HG02623 (cell line): ENCODE results near the gene TMEM43.

Experiments used
- ATAC-seq: cut with Tn5 transposase; IDR thresholded peaks from one replicate; pipeline ENCODE4 v1.9.1; 2021; ENCODE audit warnings: moderate library complexity; ENCODE audit not compliant: unreplicated experiment

TMEM43 gene

DNA sequence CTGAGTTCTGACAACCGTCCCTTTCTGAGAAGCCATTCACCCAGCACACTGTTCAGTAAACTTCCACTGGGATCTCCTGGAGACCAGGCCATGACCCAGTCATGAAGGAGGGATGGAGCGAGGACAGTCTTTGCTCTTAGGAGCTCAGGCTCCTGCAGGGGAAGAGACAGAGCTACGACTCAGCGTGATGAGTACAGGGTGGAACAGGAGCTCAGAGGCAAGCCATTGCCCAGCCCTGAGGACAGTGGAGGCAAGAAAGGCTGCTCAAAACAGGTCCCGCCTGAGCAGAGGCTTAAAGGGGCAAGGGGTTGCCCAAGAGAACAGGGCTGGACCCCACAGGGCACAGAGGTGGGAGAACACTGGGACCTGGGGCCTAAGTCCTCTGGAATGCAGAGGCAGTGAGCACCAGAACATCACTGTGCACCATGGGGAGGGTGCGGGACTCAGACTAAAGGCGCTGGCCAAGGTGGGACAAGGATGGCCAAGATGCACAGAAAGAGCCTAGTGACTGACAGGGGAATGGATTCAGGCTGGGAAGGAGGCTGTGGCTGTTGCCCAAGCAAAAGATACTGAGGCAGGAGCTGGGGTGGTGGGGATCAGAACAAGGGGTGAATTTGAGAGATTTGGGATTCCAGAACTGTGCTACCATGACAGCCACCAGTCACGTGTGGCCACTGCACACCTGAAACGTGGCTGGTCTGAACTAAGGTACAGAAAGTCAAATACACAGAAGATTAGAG lies 25.8 kb downstream of the TMEM43 start:
- ATAC-seq: no peak

DNA sequence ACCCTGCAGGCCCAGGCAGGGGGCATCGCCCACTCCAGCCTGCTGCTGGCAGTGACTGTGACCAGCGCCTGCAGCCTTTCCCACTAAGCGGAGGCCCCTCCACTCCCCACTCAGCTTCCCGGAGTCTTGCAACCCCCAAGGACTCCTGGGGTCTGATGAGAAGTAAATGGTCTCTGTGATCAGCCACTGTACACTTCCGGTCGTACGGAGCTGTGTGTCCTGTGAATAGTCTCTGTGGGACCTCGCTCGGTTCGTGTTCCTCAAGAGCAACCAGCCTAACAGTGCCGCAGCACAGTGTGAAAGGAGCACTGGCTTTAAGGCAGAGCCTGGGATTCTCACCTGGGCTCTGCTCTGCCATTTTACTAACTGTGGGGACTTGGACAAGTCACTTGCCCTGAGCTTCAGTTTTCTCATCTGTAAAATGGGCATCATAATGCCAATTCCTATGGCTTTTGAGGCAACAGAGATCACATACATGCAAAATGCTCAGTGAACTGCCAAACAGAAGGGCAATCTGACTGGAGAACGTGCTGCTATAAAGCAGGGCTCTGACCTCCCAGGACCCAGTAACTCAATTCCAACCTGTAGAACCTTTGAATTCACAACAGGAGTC lies 26.7 kb downstream of the TMEM43 start:
- ATAC-seq: no peak

DNA sequence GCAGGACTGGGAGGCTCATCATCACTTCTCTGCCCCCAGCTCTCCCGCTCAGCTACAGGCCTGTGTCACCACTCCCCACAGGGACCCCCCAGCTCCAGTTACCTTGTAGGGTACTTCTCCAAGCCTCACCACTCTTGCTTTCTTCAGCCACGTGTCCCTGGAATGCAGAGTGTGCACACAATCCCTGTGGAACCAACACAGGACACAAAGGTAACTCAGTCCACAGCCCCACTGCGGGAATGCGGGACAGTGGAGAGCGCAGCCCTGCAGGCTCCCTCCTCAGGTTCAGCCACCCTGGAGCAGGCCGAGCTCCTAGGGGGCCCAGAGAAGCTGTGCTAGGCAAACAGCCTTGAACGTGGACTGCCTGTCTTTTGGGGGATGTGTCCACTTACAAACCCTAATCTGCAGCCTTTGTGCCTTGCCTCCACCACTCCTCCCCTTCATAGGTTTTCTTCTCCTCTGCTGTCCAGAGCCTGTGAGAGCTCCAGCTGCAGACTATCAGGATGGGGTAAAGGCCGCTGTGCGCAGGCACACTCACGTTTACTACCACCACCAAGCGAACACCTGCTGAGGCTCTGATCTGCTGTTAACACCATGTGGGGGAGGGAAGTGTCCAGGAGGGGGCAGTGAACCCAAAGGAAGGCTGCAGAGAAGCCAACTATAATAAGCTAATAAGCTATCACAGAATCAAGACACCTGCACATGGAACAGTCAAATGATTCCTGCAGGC lies 27.5 kb downstream of the TMEM43 start:
- ATAC-seq: no peak

DNA sequence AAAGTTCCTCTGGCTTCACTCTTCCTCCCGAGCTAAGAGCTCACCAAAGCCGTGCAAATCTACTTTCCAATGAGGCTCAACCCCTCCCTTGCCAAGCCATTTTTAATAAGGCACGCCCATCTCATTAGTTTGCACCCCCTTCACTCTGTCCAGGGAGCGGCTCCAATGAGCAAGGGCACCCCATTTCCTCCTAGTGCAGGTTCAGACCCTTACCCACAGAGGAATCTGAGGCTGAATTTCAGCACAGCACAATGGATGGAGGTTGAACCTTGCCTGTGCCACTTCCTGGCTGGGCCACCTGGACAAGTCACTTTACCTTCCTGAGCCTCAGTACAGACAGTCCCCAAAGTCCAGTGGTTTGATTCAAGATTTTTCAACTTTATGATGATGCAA lies 28.1 kb downstream of the TMEM43 start:
- no peak for ATAC-seq

DNA sequence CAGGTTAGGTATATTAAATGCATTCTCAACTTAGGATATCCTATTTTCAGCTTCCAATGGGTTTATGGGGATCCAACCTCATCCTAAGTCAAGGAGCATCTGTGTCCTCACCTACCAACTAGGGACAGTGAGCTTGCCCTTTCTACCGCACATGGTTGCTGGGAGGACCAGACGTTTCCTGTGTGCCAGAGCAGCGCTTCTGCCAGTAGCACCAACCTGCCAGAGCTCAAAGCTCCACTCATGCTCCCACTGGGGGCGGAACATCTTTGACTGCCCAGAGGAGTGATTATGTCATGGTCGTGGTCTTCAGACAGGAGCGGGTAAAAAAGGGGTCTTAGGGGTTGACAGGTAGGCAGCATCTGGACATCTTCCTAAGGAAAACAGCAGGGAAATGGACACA lies 28.8 kb downstream of the TMEM43 start:
- no peak for ATAC-seq

DNA sequence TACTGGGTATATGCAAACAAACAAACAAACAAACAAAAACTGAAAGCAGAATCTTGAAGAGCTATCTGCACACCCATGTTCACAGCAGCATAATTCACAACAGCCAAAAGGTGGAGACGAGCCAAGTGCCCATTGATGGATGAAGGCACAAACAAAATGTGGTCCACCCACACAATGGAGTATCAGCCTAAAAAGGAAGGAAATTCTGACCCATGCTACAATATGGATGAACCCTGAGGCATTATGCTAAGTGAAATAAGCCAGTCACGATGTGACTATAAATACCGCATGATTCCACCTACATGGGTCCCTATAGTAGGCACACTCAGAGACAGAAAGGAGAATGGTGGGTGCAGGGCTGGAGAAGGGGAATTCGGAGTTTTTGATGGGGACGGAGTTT lies 29.4 kb downstream of the TMEM43 start:
- no peak for ATAC-seq

DNA sequence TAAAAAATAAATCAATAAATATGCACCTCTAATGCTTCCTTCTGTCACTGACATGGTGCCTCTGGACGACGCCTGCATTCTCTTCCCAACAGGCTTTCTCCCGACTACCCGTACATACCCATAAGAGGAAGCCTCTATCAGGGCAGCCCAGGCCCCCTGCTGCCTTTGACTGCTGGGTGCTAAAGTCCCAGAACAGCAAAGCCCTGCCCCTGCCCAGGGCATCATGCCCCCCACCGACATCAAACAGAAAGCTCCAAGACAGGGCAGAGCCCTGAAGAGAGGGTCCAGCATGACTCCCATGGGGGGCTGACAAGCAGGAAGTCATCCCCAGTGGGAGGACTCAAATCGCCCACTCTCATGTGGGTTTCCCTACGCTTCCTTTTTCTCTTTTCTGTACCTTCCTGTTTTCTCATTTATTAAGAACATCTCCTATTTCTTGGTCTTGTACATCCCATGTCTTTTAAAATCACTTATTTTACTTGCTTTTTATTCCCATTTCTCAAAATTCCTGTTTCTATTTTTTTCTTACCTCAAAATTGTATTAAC lies 30.1 kb downstream of the TMEM43 start:
- no peak for ATAC-seq

DNA sequence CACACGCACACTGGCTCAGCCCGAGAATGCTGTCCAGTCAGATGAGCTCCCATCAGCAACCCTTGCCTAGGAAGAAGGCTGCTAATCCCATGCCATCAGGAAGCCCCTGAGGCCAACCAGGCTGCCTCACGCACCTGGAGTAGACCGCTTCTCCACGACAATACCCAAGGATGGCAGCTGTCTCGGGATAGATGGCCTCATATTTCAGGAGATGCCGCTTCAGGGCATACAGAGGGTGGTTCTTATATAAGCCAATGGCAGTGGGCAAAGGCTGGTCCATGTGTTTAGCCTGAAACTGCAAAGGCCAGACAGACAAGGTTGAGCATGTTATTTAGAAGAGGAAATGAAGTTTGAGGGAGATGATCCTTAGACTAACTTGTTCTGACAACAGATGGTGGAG lies 31.3 kb downstream of the TMEM43 start:
- ATAC-seq: no peak

DNA sequence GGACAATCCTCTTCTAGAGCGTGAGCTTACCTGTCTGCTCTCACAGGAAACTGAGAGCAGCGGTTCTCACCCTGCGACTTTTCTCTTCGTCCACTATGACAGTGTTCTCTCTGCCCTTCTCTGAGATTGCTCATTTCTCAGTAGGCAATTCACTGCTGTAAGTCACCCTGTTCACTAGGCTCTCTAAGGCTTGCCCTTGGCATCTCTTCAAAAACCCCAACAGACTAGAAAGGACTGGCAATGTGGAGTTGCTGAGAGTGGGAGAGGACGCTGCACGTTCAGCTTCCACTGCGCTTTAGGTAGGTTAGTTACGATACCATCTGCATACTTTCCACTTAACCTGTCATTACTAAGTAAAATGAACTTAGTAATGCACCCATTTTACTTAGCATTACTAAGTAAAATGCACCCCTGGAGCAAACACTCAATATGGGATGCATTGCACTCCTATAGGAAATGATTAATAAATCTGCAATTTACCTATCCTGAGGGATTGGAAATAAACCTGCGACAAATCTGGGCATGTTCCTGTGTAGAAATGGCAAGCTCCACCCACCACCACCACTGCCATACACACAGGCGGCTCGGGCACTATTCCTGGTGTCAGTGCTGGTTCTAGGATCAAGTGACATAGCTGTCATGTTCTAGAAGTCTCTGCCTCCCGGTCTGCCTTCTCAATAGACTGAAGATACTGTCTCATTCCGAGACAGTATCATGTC lies 32.1 kb downstream of the TMEM43 start:
- ATAC-seq: no peak

DNA sequence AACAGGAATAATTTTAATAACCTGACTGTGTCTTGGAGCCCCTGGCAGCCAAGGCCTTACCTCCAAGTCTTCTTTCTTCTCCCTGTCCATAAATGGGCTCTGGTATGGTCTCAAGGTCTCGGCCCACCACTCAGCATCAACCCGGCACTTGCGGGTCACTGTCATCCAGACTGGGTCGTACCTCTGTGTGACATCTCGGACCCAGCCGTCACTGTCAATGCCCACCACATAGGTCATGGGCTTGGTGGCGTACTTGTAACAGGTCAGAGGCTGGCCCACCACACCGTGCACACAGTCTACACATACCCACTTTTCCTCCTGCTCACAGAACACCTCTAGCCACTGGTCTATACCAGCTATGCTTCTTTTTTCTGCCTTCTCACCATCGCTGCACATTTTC lies 33.1 kb downstream of the TMEM43 start:
- no peak for ATAC-seq

DNA sequence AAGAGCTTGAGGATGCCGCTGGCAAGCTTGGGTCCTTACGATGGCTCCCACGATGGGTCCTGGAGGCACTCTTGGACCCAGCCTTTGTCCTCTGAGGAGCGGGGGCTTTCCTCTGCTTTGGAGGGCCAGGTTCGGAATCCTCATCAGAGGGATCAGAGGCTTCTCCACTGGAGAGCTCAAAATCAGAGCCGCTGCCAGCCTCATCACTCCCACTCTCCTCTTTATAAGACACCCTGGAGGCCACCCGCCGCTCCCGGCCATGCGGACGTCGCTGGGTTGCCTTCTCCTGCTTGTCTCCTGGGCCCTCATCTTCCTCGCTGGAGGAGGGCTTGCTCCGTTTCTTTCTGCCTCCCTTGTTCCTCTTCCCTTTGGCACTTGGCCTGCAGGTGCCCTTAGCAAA lies 33.5 kb downstream of the TMEM43 start:
- ATAC-seq: no peak

DNA sequence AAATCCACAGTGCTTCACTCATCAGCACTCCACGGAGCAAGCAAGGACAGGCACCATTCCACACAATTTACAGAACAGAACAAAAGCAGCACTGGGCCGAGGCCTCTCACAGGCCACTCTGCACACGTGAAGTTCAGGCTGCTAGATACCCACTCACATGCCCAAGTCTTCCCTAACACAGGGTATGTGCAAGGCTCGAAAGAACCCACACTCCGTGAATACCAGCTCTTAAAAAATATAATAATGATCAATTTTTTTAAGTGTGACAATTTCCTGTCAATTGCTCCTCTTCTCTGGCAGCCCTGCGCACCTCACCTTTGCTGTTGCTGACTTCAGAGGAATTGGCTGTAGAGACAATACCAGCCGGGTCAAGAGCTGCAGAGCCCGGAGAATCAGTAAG lies 34.6 kb downstream of the TMEM43 start:
- ATAC-seq: no peak

DNA sequence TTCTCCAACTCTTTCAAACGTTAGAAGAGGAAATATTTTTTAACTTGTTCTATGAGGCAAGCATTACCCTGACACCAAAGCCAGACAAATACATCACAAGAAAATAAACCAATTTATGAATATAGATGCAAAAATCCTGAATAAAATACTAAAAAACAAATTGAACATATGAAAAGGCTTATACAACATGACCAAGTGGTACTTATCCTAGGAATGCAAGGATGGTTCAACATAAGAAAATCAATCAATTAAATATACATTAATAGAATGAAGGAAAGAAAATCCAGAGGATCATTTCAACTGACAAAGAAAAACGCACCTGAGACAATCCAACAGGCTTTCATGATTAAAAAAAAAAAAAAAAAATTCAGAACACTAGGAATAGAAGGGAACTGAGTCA lies 36.4 kb downstream of the TMEM43 start:
- ATAC-seq: no peak

DNA sequence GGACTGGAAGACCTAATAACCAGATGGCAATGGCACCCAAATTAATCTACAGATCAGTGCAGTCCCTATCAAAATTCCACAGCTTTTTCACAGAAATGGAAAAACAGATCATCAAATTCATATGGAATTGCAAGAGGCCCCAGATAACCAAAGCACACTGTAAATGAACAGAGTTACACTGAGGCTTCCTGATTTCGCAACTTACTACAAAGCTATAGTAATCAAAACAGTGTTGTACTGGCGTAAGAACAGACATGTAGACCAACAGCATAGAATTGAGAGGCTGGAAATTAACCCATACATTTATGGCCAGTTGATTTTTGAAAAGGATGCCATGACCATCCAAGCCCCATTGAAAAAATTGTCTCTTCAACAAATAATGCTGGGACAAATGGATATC lies 37.3 kb downstream of the TMEM43 start:
- no peak for ATAC-seq

DNA sequence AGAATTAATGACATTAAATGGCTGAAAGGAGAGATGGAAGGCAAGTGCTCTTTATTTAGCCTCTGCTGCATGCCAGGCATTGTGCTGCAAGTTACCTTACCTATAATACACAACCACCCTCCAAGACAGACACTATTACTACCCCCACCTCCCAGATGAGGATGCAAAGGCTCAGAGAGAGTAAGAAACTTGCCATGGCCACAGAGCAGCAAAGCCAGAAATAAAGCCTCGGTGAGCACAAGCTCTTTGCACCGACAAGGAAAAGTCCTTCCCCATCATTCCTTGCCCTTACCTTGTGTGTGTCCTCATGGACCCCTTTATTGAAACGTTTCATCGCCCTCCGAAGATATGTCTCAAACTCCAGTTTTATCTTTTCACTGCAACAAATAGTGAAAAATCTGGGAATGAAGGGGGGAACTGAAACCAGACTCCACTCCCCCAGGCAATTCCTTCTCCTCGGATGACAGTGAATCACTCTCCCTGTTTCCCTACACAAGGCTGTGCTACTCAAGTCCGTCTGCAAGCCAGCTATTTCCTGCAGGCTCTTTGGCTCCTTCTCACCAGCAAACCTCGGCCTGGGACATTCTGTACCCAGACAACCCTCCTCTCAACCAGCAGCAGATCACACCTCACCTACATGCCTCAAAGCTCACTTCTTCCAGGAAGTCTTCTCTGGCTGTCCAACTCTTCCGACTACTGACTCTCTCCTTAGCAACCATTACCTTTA lies 42.2 kb downstream of the TMEM43 start:
- ATAC-seq: no peak

DNA sequence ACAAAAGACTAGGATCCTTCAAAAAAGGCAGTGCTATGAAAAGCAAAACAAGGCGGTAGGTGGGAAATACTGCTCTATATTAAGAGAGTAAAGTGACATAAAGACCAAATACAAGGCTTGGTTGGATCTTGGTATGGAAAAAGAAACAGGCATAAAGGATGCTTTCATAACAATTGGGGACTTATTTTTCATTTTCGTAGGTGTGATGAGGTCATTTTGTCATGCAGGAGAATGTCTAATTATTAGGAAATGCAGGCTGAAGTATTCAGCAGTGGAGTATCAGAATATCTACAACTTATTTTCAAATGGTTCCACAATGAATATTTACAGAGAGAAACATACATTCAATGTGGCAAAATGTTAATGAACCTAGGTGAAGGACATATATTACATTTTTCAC lies 44.6 kb downstream of the TMEM43 start:
- ATAC-seq: no peak

DNA sequence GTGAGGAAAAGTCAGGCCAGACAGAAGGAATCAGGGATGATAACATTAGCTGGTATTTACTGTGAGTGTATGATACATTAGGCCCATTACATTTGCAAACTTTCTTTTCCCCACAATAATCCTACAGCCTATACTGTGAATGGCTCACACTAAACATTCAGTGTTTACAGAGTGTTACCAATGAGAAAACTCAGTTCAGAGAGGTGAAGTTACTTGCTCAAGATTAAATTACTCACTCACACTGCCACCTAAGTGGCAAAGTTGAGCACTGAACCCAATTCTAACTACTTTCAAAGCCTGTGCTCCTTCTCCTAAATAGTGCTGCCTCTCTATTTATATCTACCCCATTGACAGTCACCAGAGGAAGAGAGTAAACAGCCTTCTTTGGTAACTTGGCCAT lies 45.0 kb downstream of the TMEM43 start:
- ATAC-seq: no peak

DNA sequence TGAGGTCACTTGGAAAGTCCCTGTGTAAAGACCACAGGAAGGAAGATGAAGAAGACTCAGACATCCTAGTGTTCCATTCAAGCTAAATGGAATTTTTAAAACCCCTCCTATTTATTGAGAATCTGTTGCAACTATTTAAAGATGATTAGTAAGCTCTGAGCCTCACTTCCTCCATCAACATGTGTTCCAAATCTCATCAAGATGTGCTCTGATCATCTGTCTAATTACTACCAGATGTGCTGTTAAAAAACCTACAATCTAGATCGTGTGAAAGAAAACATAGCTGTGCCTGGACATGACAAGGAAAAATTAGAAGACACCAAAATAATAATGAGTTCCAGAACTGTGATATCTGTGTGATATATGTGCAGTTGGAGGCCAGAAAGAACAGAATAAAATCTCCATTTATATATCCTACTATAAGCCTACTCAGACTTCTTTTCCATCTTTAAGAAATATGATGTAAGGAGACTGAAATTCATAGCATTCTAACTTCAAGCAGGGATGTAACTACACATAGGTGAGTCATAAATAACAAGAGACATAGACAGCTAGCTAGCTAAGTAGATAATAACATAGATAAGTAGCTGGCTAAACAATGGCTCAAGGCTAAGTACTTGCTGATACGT lies 45.8 kb downstream of the TMEM43 start:
- no peak for ATAC-seq

DNA sequence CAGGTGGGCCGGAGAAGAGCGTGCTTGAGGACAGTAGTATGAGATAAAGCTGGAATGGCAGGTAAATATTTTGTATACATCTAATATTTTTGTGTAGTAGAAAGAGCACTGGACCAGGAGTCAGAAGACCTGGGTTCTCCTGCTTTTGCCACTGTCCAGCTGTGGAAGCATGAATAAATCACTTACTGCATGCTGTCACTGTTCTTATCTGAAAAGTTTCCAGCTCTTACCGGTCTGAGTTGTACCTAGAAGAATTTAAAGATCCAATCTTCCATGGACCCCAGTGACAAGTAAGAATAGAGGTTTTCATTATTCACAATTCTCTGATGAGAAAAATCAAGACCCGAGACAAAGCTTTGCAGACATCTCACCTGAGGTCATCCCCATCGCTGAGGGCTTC lies 47.6 kb downstream of the TMEM43 start:
- ATAC-seq: no peak

DNA sequence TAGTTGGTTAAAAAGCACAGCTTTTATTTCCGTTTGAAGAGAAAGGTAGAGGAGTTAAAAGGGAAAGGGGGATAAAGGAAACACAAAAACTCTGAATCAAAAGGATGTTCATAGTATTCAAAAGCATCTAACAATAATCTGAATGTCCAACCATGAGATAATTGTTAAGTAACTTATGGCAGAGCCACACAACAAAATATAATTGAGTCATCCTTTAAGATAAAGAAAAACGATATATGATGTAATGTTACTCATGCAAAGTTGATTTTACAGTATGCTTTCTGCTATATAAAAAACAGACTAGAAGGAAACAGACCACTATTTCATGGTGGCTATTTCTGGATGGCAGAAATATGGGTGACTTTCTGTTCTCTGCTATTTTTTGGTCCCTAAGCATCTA lies 49.6 kb downstream of the TMEM43 start:
- ATAC-seq: no peak
